ENCODE measurements around the gene ERRFI1. TPM values are rescaled to one million over a fixed set of nuclear protein-coding genes. Genes with fewer than 3 reads are reported as not detected.

The ERRFI1 gene
- total and polyA plus RNA-seq, 2 of the 8 experiments (the other 6 are each of a cell fraction or from before 2014, with no cell fraction given), result 23.4 to 46.1 TPM

GRCh38 chr1:7991504-7992440, 34.3 kb downstream of the ERRFI1 start (continued):
- TF ChIP-seq USF2 (IDR thresholded peaks at IDR 0.05; ENCODE audit: low read length) (no peak), JUND (IDR thresholded peaks at IDR 0.05; ENCODE audit: low read length) (peak; percentile 39; the same call in 1 of the 2 replicates), CHD7 (IDR thresholded peaks at IDR 0.05; ENCODE audit: insufficient replicate concordance, low read length) (peak; percentile 38), TEAD4 (IDR thresholded peaks at IDR 0.05; ENCODE audit: low read depth, low read length) (peak; percentile 94), RAD21 (IDR thresholded peaks at IDR 0.05 in 1 of 2, conservative IDR thresholded peaks at IDR 0.05 in 1 of 2; ENCODE audit: low read depth in 2 of 2, low read length in 2 of 2) (peak; percentile 5 to 33; a peak in 2 of 4 replicates), SP2 (IDR thresholded peaks at IDR 0.05; ENCODE audit: low read length) (no peak), GTF2F1 (IDR thresholded peaks at IDR 0.05; ENCODE audit: borderline replicate concordance, low read depth, low read length) (no peak), CEBPB (IDR thresholded peaks at IDR 0.05; ENCODE audit: low read depth, low read length) (no peak)

All from H1 (cell line).